SK-N-SH treated with all-trans-retinoic acid at 6 μM for 48 hours (cell line): Measurements from ENCODE around the gene OBSL1.

ENCODE experiments used
- ARNTL ChIP-seq: fragments of 450-650 bp; formaldehyde crosslinking; IDR thresholded peaks from 2 replicates; pipeline ENCODE4 v1.5.0; 2020; ENCODE audit warnings: low read depth, mild to moderate bottlenecking, moderate library complexity, borderline replicate concordance
- CSRNP3 ChIP-seq: fragments of 250-450 bp; sonication (Bioruptor Pico); IDR thresholded peaks from 2 replicates; pipeline ENCODE4 v1.5.1; 2021; ENCODE audit warnings: mild to moderate bottlenecking, moderate library complexity
- OSR1 ChIP-seq: fragments of 250-450 bp; sonication (Bioruptor Pico); IDR thresholded peaks from 2 replicates; pipeline ENCODE4 v1.8.0; 2022; ENCODE audit warnings: moderate library complexity, mild to moderate bottlenecking, inconsistent platforms
- PATZ1 ChIP-seq: fragments of 250-450 bp; sonication (Bioruptor Pico); IDR thresholded peaks from 2 replicates; pipeline ENCODE4 v1.8.0; 2020; ENCODE audit warnings: mild to moderate bottlenecking, moderate library complexity, borderline replicate concordance
- TOX ChIP-seq: fragments of 250-450 bp; sonication (Bioruptor Pico); IDR thresholded peaks from 2 replicates; pipeline ENCODE4 v1.8.0; 2021; ENCODE audit warnings: mild to moderate bottlenecking, moderate library complexity, borderline replicate concordance
- ZC3H10 ChIP-seq: fragments of 250-450 bp; sonication (Bioruptor Pico); IDR thresholded peaks from 2 replicates; pipeline ENCODE4 v1.5.1; 2021; ENCODE audit warnings: mild to moderate bottlenecking, moderate library complexity
- ZFP30 ChIP-seq: fragments of 450-650 bp; formaldehyde crosslinking; IDR thresholded peaks from 2 replicates; pipeline ENCODE4 v1.5.0; 2022; ENCODE audit warnings: mild to moderate bottlenecking, moderate library complexity
- ZNF70 ChIP-seq: fragments of 450-650 bp; formaldehyde crosslinking; IDR thresholded peaks from 2 replicates; pipeline ENCODE4 v1.5.0; 2020; ENCODE audit warnings: mild to moderate bottlenecking, moderate library complexity
- TF ChIP-seq, protein P1 (sequence below): fragments of 250-450 bp; sonication (Bioruptor Pico); IDR thresholded peaks from 2 replicates; pipeline ENCODE4 v1.5.1; 2020; ENCODE audit warnings: low read depth, mild to moderate bottlenecking, moderate library complexity

- TF ChIP-seq, protein P1, sequence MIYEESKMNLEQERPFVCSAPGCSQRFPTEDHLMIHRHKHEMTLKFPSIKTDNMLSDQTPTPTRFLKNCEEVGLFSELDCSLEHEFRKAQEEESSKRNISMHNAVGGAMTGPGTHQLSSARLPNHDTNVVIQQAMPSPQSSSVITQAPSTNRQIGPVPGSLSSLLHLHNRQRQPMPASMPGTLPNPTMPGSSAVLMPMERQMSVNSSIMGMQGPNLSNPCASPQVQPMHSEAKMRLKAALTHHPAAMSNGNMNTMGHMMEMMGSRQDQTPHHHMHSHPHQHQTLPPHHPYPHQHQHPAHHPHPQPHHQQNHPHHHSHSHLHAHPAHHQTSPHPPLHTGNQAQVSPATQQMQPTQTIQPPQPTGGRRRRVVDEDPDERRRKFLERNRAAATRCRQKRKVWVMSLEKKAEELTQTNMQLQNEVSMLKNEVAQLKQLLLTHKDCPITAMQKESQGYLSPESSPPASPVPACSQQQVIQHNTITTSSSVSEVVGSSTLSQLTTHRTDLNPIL (CRISPR knock-in tag): no peak
- no peak for TF ChIP-seq CSRNP3 (CRISPR knock-in tag)
- TF ChIP-seq ARNTL: no peak
- no peak for TF ChIP-seq PATZ1 (CRISPR knock-in tag)
- TF ChIP-seq OSR1 (CRISPR knock-in tag): no peak
- no peak for TF ChIP-seq ZC3H10 (CRISPR knock-in tag)
- no peak for TF ChIP-seq TOX (CRISPR knock-in tag)
- no peak for TF ChIP-seq ZFP30 (CRISPR knock-in tag)
- no peak for TF ChIP-seq ZNF70 (CRISPR knock-in tag)
Measured at GRCh38 chr2:219547621-219548020, 23.7 kb downstream of the OBSL1 start.
